Measurements from ENCODE around the gene FTO. TPM values are rescaled to one million over a fixed set of nuclear protein-coding genes. Genes with fewer than 3 reads are reported as not detected.

The FTO gene
- total RNA-seq, 2 donors from 2014 or later: 72.7 to 73.6 TPM

DNA sequence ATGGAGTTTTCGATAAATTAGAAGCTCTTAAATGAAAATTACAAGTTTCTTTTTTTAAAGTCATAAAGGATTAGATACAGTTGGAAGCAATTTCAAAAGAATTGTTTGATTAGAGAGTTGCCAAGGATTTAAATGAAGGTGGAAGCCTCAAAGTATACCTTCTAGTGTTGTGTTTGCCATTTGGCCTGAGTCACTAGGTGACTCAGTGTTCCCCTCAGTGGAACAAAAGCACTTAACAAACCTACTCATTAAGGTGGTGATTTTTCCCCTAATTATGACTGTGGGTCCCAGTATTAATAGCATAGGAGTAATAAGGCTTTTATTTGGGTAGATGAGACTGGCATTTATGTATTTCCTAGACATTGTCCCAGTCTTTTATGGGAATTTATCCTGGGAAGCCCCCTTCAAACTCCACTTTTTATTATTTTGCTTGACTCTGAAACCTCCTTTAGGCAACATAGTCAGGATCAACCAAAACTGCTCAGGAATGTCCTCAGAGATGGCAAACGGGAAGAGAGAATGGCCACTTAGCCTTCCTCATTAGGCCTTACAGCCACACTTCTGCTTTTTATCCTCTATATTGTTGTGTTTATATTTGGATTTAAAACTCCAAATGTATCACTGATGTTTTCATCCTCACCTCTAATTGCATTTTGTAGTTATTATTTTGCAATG lies 161.0 kb downstream of the FTO start:
- H3K4me1 ChIP-seq (replicated peaks): no peaks in the 10 kb centered on the region
- H3K36me3 ChIP-seq: no peaks in the 10 kb centered on the region
- no peaks in the 10 kb centered on the region for H3K9me3 ChIP-seq
- H3K27me3 ChIP-seq (replicated peaks; ENCODE audit: insufficient read depth): no peaks in the 10 kb centered on the region
- H3K27ac ChIP-seq: no peak overlapping the region
- intact Hi-C loops (cut with DNase I): no loop called here
- TF ChIP-seq POLR2AphosphoS5 (IDR thresholded peaks at IDR 0.05) (no peak), POLR2A (IDR thresholded peaks at IDR 0.05) (no peak)
- TF ChIP-seq, protein P1, sequence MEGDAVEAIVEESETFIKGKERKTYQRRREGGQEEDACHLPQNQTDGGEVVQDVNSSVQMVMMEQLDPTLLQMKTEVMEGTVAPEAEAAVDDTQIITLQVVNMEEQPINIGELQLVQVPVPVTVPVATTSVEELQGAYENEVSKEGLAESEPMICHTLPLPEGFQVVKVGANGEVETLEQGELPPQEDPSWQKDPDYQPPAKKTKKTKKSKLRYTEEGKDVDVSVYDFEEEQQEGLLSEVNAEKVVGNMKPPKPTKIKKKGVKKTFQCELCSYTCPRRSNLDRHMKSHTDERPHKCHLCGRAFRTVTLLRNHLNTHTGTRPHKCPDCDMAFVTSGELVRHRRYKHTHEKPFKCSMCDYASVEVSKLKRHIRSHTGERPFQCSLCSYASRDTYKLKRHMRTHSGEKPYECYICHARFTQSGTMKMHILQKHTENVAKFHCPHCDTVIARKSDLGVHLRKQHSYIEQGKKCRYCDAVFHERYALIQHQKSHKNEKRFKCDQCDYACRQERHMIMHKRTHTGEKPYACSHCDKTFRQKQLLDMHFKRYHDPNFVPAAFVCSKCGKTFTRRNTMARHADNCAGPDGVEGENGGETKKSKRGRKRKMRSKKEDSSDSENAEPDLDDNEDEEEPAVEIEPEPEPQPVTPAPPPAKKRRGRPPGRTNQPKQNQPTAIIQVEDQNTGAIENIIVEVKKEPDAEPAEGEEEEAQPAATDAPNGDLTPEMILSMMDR (IDR thresholded peaks at IDR 0.05): no peak
- H3K4me3 ChIP-seq: no peak overlapping the region
- DNase-seq (ENCODE audit: low spot score): no peak
- 53% methylated on average over 2 of the region's 2 CpGs for WGBS

DNA sequence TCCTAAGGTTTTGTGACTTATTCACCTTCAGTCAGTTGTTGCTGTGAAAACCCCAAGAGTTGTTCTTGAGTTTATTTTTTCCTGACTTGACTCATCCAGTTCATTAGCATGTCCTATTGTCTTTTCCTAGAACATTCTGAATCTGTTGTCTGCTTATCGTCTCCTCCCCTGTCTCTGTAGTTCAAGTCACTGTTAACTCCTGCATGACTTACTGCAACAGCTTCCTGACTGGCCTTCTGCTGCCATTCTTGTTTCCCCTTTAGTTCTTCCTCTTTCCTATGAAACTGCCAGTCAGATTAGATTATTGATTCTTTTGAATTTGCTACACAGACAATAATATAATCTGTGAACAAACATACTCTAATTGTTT lies 161.5 kb downstream of the FTO start:
- Histone ChIP-seq H3K9me3 (no peaks in the 10 kb centered on the region), H3K27ac (no peak overlapping the region), H3K4me1 (replicated peaks) (no peaks in the 10 kb centered on the region), H3K4me3 (no peak overlapping the region), H3K27me3 (replicated peaks; ENCODE audit: insufficient read depth) (no peaks in the 10 kb centered on the region), H3K36me3 (no peaks in the 10 kb centered on the region)
- intact Hi-C loops (cut with DNase I): no loop called here
- DNase-seq (ENCODE audit: low spot score): no peak
- WGBS: 4% methylated on average over 1 of the region's 1 CpG
- TF ChIP-seq, protein P1 (IDR thresholded peaks at IDR 0.05): no peak
- TF ChIP-seq POLR2AphosphoS5 (IDR thresholded peaks at IDR 0.05) (no peak), POLR2A (IDR thresholded peaks at IDR 0.05) (no peak)

DNA sequence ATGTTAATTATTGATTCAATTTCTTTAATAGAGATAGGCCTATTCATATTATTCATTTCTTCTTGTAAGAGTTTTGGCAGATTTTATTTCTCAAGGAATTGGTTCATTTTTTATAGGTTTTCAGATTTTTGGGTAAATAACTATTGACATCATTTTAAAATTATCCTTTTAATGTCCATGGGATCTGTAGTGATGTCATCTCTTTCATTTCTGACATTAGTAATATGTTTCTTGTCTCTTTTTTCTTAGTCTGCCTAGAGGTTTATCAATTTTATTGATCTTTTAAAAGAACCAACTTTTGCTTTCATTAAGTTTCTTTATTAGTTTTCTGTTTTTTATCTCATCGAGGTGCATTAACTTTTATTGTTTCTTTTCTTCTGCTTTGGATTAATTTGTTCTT lies 162.6 kb downstream of the FTO start:
- Histone ChIP-seq H3K27ac (no peak overlapping the region), H3K4me3 (no peak overlapping the region), H3K27me3 (replicated peaks; ENCODE audit: insufficient read depth) (no peaks in the 10 kb centered on the region), H3K9me3 (no peaks in the 10 kb centered on the region), H3K4me1 (replicated peaks) (no peaks in the 10 kb centered on the region), H3K36me3 (no peaks in the 10 kb centered on the region)
- DNase-seq (ENCODE audit: low spot score): no peak
- intact Hi-C loops (cut with DNase I): no loop called here
- TF ChIP-seq POLR2A (IDR thresholded peaks at IDR 0.05) (no peak), POLR2AphosphoS5 (IDR thresholded peaks at IDR 0.05) (no peak)
- TF ChIP-seq, protein P1 (IDR thresholded peaks at IDR 0.05): no peak
- 44% methylated on average over 1 of the region's 1 CpG for WGBS

DNA sequence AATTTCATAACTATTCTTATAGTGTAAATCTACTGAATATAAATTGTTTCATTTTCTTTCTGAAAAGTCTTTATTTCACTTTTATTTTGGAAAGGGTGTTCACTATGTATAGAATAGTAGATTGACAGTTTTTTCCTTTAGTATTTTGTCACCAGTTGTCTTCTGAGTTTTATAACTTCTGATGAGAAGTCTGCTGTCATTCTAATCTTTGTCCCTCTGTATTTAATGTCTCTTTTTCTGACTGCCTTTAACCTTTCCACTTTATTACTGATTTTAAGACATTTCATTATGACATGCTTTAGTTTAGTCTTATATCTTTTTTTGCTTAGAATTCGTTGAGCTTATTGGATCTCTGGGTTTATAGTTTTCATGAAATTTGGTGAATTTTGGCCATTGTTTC lies 166.9 kb downstream of the FTO start:
- 98% methylated on average over 1 of the region's 1 CpG for WGBS
- Histone ChIP-seq H3K4me1 (replicated peaks) (no peaks in the 10 kb centered on the region), H3K27me3 (replicated peaks; ENCODE audit: insufficient read depth) (no peaks in the 10 kb centered on the region), H3K36me3 (no peaks in the 10 kb centered on the region), H3K27ac (no peak overlapping the region), H3K9me3 (no peaks in the 10 kb centered on the region), H3K4me3 (no peak overlapping the region)
- intact Hi-C loops (cut with DNase I): no loop called here
- no peak for TF ChIP-seq POLR2AphosphoS5 (IDR thresholded peaks at IDR 0.05)
- TF ChIP-seq, protein P1 (IDR thresholded peaks at IDR 0.05): no peak
- no peak for TF ChIP-seq POLR2A (IDR thresholded peaks at IDR 0.05)
- DNase-seq (ENCODE audit: low spot score): no peak

All from prostate gland (tissue), 2 donors.